Endodermal cell (in vitro differentiated cells): Measurements from ENCODE around the gene OAS2. TPM values are rescaled to one million over a fixed set of nuclear protein-coding genes. Genes with fewer than 3 reads are reported as not detected.

ENCODE experiments used
- DNase-seq: peaks from one replicate; pipeline ENCODE4 v3.0.0-alpha.2; 2017
- H3K27ac ChIP-seq: 2 replicates; pipeline ENCODE4 v1.5.1; 2013; ENCODE audit warnings: mild to moderate bottlenecking, low read depth, low read length, moderate library complexity
- H3K27me3 ChIP-seq: 2 replicates; pipeline ENCODE4 v1.6.1; 2013; ENCODE audit warnings: mild to moderate bottlenecking, low read length, moderate library complexity; ENCODE audit not compliant: insufficient read depth, control insufficient read depth, poor library complexity, severe bottlenecking
- H3K36me3 ChIP-seq: 2 replicates; pipeline ENCODE4 v1.7.0; 2013; ENCODE audit warnings: mild to moderate bottlenecking, low read length, moderate library complexity; ENCODE audit not compliant: control insufficient read depth, insufficient read depth
- H3K4me1 ChIP-seq: one replicate; pipeline ENCODE4 v1.7.0; 2013; ENCODE audit warnings: low read length; ENCODE audit not compliant: control insufficient read depth, insufficient read depth
- H3K4me3 ChIP-seq: 2 replicates; pipeline ENCODE4 v1.5.1; 2013; ENCODE audit warnings: mild to moderate bottlenecking, low read length, moderate library complexity
- H3K9ac ChIP-seq: 2 replicates; pipeline ENCODE4 v1.6.1; 2013; ENCODE audit warnings: mild to moderate bottlenecking, low read length, moderate library complexity; ENCODE audit not compliant: poor library complexity, severe bottlenecking; ENCODE audit errors: extremely low read depth
- H3K9me3 ChIP-seq: 2 replicates; pipeline ENCODE4 v1.6.1; 2013; ENCODE audit warnings: mild to moderate bottlenecking, low read length, moderate library complexity; ENCODE audit not compliant: control insufficient read depth
- H3K27ac Mint-ChIP-seq: 2 replicates; pipeline ENCODE4 v1.8.0; 2020; ENCODE audit warnings: mixed read lengths
- H3K27me3 Mint-ChIP-seq: 2 replicates; pipeline ENCODE4 v1.8.0; 2021; ENCODE audit warnings: mild to moderate bottlenecking, mixed read lengths; ENCODE audit not compliant: insufficient read depth
- H3K36me3 Mint-ChIP-seq: 2 replicates; pipeline ENCODE4 v1.8.0; 2020; ENCODE audit warnings: low read depth, mixed read lengths
- H3K4me1 Mint-ChIP-seq: 2 replicates; pipeline ENCODE4 v1.8.0; 2020; ENCODE audit warnings: mixed read lengths
- H3K4me3 Mint-ChIP-seq: 2 replicates; pipeline ENCODE4 v1.8.0; 2020; ENCODE audit warnings: mild to moderate bottlenecking, moderate library complexity, mixed read lengths
- H3K9me3 Mint-ChIP-seq: 2 replicates; pipeline ENCODE4 v1.8.0; 2020; ENCODE audit warnings: mild to moderate bottlenecking, mixed read lengths
- CTCF ChIP-seq: fragments of 200-600 bp; sonication (generic); conservative IDR thresholded peaks from 2 replicates; pipeline ENCODE4 v1.5.0; 2021; ENCODE audit warnings: antibody characterized with exemption, mild to moderate bottlenecking
- WGBS, 2 experiments: methylation state at CpG; one replicate each; pipeline versions ENCODE4 v1.1.5 to v1.1.7; 2013; ENCODE audit warnings: missing lambda C conversion rate in 2 of 2, mixed read lengths in 1 of 2; ENCODE audit not compliant: insufficient coverage in 1 of 2, insufficient read length in 1 of 2; 5-methylcytosine and 5-hydroxymethylcytosine counted together
- total RNA-seq, 2 donors: library from RNA; stranded (reverse); fragmentation: NEBNext Ultra II Directional in 1 of 2; extraction: Animal tissue kit (Norgen Biotek cat#: 25700) in 1 of 2; gene quantifications; 2 replicates in 1 of 2; 3 replicates in 1 of 2; pipeline ENCODE4 v1.2.1, GENCODE V29; 2021

Gene OAS2
- total RNA-seq, 2 donors from 2014 or later = not detected

GRCh38 chr12:112961536-112961935 lies 16.8 kb upstream of the OAS2 start:
- Histone ChIP-seq H3K9me3 (peaks cover 9% of the 10 kb centered on the region), H3K27ac (no peak overlapping the region), H3K27me3 (peaks cover 4% of the 10 kb centered on the region), H3K9ac (no peak overlapping the region), H3K4me3 (no peak overlapping the region), H3K36me3 (no peaks in the 10 kb centered on the region), H3K4me1 (no peaks in the 10 kb centered on the region)
- H3K27ac Mint-ChIP-seq = no peak overlapping the region
- H3K36me3 Mint-ChIP-seq = no peaks in the 10 kb centered on the region
- no peaks in the 10 kb centered on the region for H3K4me1 Mint-ChIP-seq
- 94% methylated on average over 3 to 4 of the region's 4 CpGs for WGBS, 2 experiments
- H3K9me3 Mint-ChIP-seq = peaks cover 35% of the 10 kb centered on the region
- H3K4me3 Mint-ChIP-seq = no peak overlapping the region
- no peak for TF ChIP-seq CTCF
- H3K27me3 Mint-ChIP-seq = peaks cover 19% of the 10 kb centered on the region
- no peak for DNase-seq

- no peak overlapping the region for H3K4me3 ChIP-seq
- H3K27ac Mint-ChIP-seq = no peak overlapping the region
- no peaks in the 10 kb centered on the region for H3K36me3 ChIP-seq
- H3K36me3 Mint-ChIP-seq = no peaks in the 10 kb centered on the region
- peak; percentile 31 for DNase-seq
- no peaks in the 10 kb centered on the region for H3K4me1 ChIP-seq
- H3K9ac ChIP-seq = no peak overlapping the region
- no peak for TF ChIP-seq CTCF
- H3K27me3 Mint-ChIP-seq = peaks cover 12% of the 10 kb centered on the region
- peaks cover 35% of the 10 kb centered on the region for H3K9me3 Mint-ChIP-seq
- no peaks in the 10 kb centered on the region for H3K4me1 Mint-ChIP-seq
- peaks cover 4% of the 10 kb centered on the region for H3K27me3 ChIP-seq
- H3K4me3 Mint-ChIP-seq = no peak overlapping the region
- H3K9me3 ChIP-seq = peaks cover 9% of the 10 kb centered on the region
- 87% methylated on average over 7 of the region's 7 CpGs; no CpG with 5 or more reads in 1 of the 2 experiments for WGBS, 2 experiments
- no peak overlapping the region for H3K27ac ChIP-seq
These were observed 15.8 kb upstream of the OAS2 start for GRCh38 chr12:112962561-112962960.

GRCh38 chr12:112963227-112963861 lies 15.0 kb upstream of the OAS2 start:
- H3K4me1 Mint-ChIP-seq = no peaks in the 10 kb centered on the region
- no peaks in the 10 kb centered on the region for H3K36me3 Mint-ChIP-seq
- H3K9me3 ChIP-seq = peaks cover 9% of the 10 kb centered on the region

More at GRCh38 chr12:112963227-112963861, 15.0 kb upstream of the OAS2 start:
- Mint-ChIP-seq H3K9me3 (peaks cover 29% of the 10 kb centered on the region), H3K4me3 (no peak overlapping the region), H3K27ac (no peak overlapping the region), H3K27me3 (peaks cover 5% of the 10 kb centered on the region)
- no peak overlapping the region for H3K9ac ChIP-seq
- no peaks in the 10 kb centered on the region for H3K36me3 ChIP-seq
- no peaks in the 10 kb centered on the region for H3K4me1 ChIP-seq
- H3K27ac ChIP-seq = no peak overlapping the region
- 84 to 87% methylated on average over 10 to 14 of the region's 14 CpGs for WGBS, 2 experiments
- DNase-seq = peak; percentile 53
- no peak for TF ChIP-seq CTCF
- H3K27me3 ChIP-seq = peaks cover 4% of the 10 kb centered on the region
- H3K4me3 ChIP-seq = no peak overlapping the region
